Measurements from ENCODE around the gene PLSCR4. TPM values are rescaled to one million over a fixed set of nuclear protein-coding genes. Genes with fewer than 3 reads are reported as not detected.

PLSCR4 gene
- total RNA-seq, 2 experiments from 2014 or later: not detected

GRCh38 chr3:146177072-146177471 is 73.8 kb downstream of the PLSCR4 start:
- DNase-seq (no peak), ATAC-seq (no peak)
- Mint-ChIP-seq H3K27ac (no peak overlapping the region), H3K9me3 (no peaks in the 10 kb centered on the region), H3K36me3 (ENCODE audit: low read depth) (no peaks in the 10 kb centered on the region), H3K4me3 (no peak overlapping the region), H3K4me1 (ENCODE audit: low read depth) (no peaks in the 10 kb centered on the region), H3K27me3 (peaks cover 4% of the 10 kb centered on the region)
- ChIA-PET CTCF (interaction anchor here (1.0 kb wide), 1 partner anchor 12 kb away, joined by 3 read pairs; no protein-coding TSS in a partner anchor), POLR2A (no interaction called here)
- no peak for TF ChIP-seq CTCF (IDR thresholded peaks at IDR 0.05)
- intact Hi-C loops (cut with micrococcal nuclease): no loop called here

DNA sequence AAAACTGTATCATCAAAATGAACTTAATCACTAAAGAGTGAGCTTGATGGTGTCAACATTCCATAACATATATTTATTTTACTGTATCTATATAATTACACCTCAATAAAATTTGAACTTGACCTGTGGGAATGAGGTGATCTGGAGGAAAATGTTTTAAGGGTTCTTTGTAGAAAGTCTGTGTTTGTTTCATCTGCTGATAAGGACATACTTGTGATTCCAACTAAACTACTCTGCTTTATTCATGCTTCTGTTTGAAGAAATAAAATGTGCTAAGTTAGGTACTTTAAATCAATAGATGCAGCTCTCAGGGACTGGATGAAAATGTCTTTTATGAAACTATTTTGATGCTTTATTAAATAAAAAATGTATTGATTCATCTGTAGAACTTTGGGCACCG is 78.3 kb downstream of the PLSCR4 start:
- no peak for ATAC-seq
- POLR2A ChIA-PET: no interaction called here
- Mint-ChIP-seq H3K27me3 (peaks cover 6% of the 10 kb centered on the region), H3K36me3 (ENCODE audit: low read depth) (no peaks in the 10 kb centered on the region), H3K9me3 (no peaks in the 10 kb centered on the region), H3K27ac (no peak overlapping the region), H3K4me1 (ENCODE audit: low read depth) (no peaks in the 10 kb centered on the region), H3K4me3 (no peak overlapping the region)
- CTCF ChIA-PET: no interaction called here
- no peak for TF ChIP-seq CTCF (IDR thresholded peaks at IDR 0.05)
- intact Hi-C loops (cut with micrococcal nuclease): no loop called here
- DNase-seq: no peak

DNA sequence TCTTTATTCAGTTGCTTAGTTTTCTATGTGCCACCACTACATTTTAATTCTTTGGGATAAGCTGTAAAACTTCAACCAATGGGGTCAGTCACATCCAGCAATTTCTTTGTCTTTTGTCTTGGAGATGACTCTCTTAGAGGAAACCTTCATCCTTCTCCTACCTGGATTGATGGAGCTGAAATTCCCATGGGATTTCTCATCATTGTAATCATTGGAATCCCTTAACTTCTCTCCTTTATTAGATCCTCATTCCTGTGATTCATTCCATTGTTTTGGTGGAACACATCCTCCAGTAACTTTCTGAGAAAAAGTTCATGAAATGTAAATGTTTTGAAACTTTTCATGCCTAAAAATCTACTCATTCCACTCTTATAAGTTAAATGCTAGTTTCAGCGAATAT is 80.3 kb downstream of the PLSCR4 start:
- Mint-ChIP-seq H3K36me3 (ENCODE audit: low read depth) (no peaks in the 10 kb centered on the region), H3K27me3 (peaks cover 6% of the 10 kb centered on the region), H3K27ac (no peak overlapping the region), H3K4me1 (ENCODE audit: low read depth) (no peaks in the 10 kb centered on the region), H3K9me3 (no peaks in the 10 kb centered on the region), H3K4me3 (no peak overlapping the region)
- no peak for DNase-seq
- ChIA-PET CTCF (interaction anchor here (1.6 kb wide), 1 partner anchor 19 kb away, joined by 7 read pairs; no protein-coding TSS in a partner anchor), POLR2A (no interaction called here)
- no peak for ATAC-seq
- intact Hi-C loops (cut with micrococcal nuclease): no loop called here
- TF ChIP-seq CTCF (IDR thresholded peaks at IDR 0.05): no peak

- Mint-ChIP-seq H3K4me3 (no peak overlapping the region), H3K27me3 (peaks cover 6% of the 10 kb centered on the region), H3K9me3 (no peaks in the 10 kb centered on the region), H3K27ac (no peak overlapping the region), H3K36me3 (ENCODE audit: low read depth) (no peaks in the 10 kb centered on the region), H3K4me1 (ENCODE audit: low read depth) (no peaks in the 10 kb centered on the region)
- intact Hi-C loops (cut with micrococcal nuclease): no loop called here
- ChIA-PET POLR2A (no interaction called here), CTCF (interaction anchor here (1.6 kb wide), 1 partner anchor 20 kb away, joined by 7 read pairs; no protein-coding TSS in a partner anchor)
- DNase-seq: no peak
- no peak for ATAC-seq
- no peak for TF ChIP-seq CTCF (IDR thresholded peaks at IDR 0.05)
These were observed 81.0 kb downstream of the PLSCR4 start for GRCh38 chr3:146169891-146170290.

- H3K36me3 Mint-ChIP-seq (ENCODE audit: low read depth): no peaks in the 10 kb centered on the region
These were observed 84.1 kb downstream of the PLSCR4 start for GRCh38 chr3:146166826-146167225.

More at GRCh38 chr3:146166826-146167225, 84.1 kb downstream of the PLSCR4 start:
- H3K4me1 Mint-ChIP-seq (ENCODE audit: low read depth): peaks cover 2% of the 10 kb centered on the region
- no peak for ATAC-seq
- H3K9me3 Mint-ChIP-seq: no peaks in the 10 kb centered on the region
- DNase-seq: no peak
- H3K4me3 Mint-ChIP-seq: no peak overlapping the region
- CTCF ChIA-PET: interaction anchor here (2.4 kb wide), 1 partner anchor 23 kb away, joined by 14 read pairs; no protein-coding TSS in a partner anchor
- POLR2A ChIA-PET: no interaction called here
- H3K27me3 Mint-ChIP-seq: peaks cover 22% of the 10 kb centered on the region
- TF ChIP-seq CTCF (IDR thresholded peaks at IDR 0.05): no peak
- intact Hi-C loops (cut with micrococcal nuclease): no loop called here
- H3K27ac Mint-ChIP-seq: no peak overlapping the region
